CD14-positive monocyte (primary cell): ENCODE measurements around the gene CRACDL. TPM values are rescaled to one million over a fixed set of nuclear protein-coding genes. Genes with fewer than 3 reads are reported as not detected.

Source experiments
- DNase-seq, 3 donors: peaks; one replicate each; pipeline ENCODE4 v3.0.0-alpha.2; 2011 to 2022
- H2AFZ ChIP-seq: 2 replicates; pipeline ENCODE4 v1.6.0; 2012; ENCODE audit warnings: mild to moderate bottlenecking, low read depth, low read length, inconsistent platforms; ENCODE audit not compliant: insufficient read depth, poor library complexity, severe bottlenecking
- H3K27ac ChIP-seq, 2 donors: 1 replicate in 1 of 2; 2 replicates in 1 of 2; pipeline ENCODE4 v1.5.1; 2012 to 2013; ENCODE audit warnings: low read length in 2 of 2, control low read depth in 1 of 2, inconsistent platforms in 1 of 2, low read depth in 1 of 2, mild to moderate bottlenecking in 1 of 2
- H3K27me3 ChIP-seq, 2 donors: one replicate each; pipeline versions ENCODE4 v1.6.0 to v1.6.1; 2011 to 2013; ENCODE audit warnings: low read length in 2 of 2; ENCODE audit not compliant: control insufficient read depth in 2 of 2, insufficient read depth in 2 of 2
- H3K36me3 ChIP-seq, 2 donors: replicated peaks in 1 of 2; 1 replicate in 1 of 2; 2 replicates in 1 of 2; pipeline versions ENCODE4 v1.5.1 to v1.6.1; 2012 to 2013; ENCODE audit warnings: low read length in 2 of 2, control low read depth in 1 of 2, inconsistent platforms in 1 of 2, mild to moderate bottlenecking in 1 of 2; ENCODE audit not compliant: insufficient read depth in 2 of 2, control insufficient read depth in 1 of 2
- H3K4me1 ChIP-seq, 2 donors: 1 replicate in 1 of 2; 2 replicates in 1 of 2; pipeline versions ENCODE4 v1.5.1 to v1.6.1; 2012 to 2013; ENCODE audit warnings: low read length in 2 of 2, control low read depth in 1 of 2, inconsistent platforms in 1 of 2, mild to moderate bottlenecking in 1 of 2, moderate library complexity in 1 of 2; ENCODE audit not compliant: insufficient read depth in 2 of 2, control insufficient read depth in 1 of 2
- H3K4me2 ChIP-seq: replicated peaks from 2 replicates; pipeline ENCODE3; 2012; ENCODE audit warnings: low read length, moderate library complexity, mild to moderate bottlenecking; ENCODE audit not compliant: poor library complexity, severe bottlenecking; ENCODE audit errors: extremely low read depth
- H3K4me3 ChIP-seq, 3 experiments: fragments of 200-600 bp in 1 of 3; sonication (generic) in 1 of 3; replicated peaks in 1 of 3; 1 replicate in 2 of 3; 2 replicates in 1 of 3; pipeline ENCODE4 v1.5.1; 2011 to 2013; ENCODE audit warnings: low read length in 3 of 3, mild to moderate bottlenecking in 3 of 3, control low read depth in 2 of 3, low read depth in 2 of 3, inconsistent platforms in 1 of 3, moderate library complexity in 1 of 3
- H3K79me2 ChIP-seq: 2 replicates; pipeline ENCODE4 v1.6.0; 2012; ENCODE audit warnings: mild to moderate bottlenecking, control low read depth, inconsistent platforms, low read length, moderate library complexity; ENCODE audit not compliant: insufficient read depth
- H3K9ac ChIP-seq: 2 replicates; pipeline ENCODE4 v1.6.0; 2017; ENCODE audit warnings: low read length, mild to moderate bottlenecking; ENCODE audit not compliant: insufficient read depth, poor library complexity, severe bottlenecking
- H3K9me3 ChIP-seq, 2 donors: replicated peaks in 1 of 2; 1 replicate in 1 of 2; 2 replicates in 1 of 2; pipeline versions ENCODE4 v1.5.1 to v1.6.1; 2012 to 2013; ENCODE audit warnings: low read length in 2 of 2, control low read depth in 1 of 2; ENCODE audit not compliant: control insufficient read depth in 1 of 2, insufficient read depth in 1 of 2
- H4K20me1 ChIP-seq: 2 replicates; pipeline ENCODE4 v1.6.0; 2012; ENCODE audit warnings: mild to moderate bottlenecking, low read length, control low read depth, moderate library complexity; ENCODE audit not compliant: insufficient read depth
- H3K27ac Mint-ChIP-seq, 7 donors: one replicate each; pipeline ENCODE4 v1.8.0; 2020; ENCODE audit warnings: mild to moderate bottlenecking in 7 of 7, mixed read lengths in 7 of 7, moderate library complexity in 6 of 7, inconsistent platforms in 2 of 7
- H3K27me3 Mint-ChIP-seq, 3 donors: one replicate each; pipeline ENCODE4 v1.8.0; 2021 to 2022; ENCODE audit warnings: low read depth in 3 of 3, mild to moderate bottlenecking in 3 of 3, mixed read lengths in 3 of 3, moderate library complexity in 3 of 3, inconsistent platforms in 1 of 3
- H3K36me3 Mint-ChIP-seq, 2 donors: one replicate each; pipeline ENCODE4 v1.8.0; 2020; ENCODE audit warnings: mixed read lengths in 2 of 2, inconsistent platforms in 1 of 2, mild to moderate bottlenecking in 1 of 2
- H3K4me1 Mint-ChIP-seq: one replicate; pipeline ENCODE4 v1.8.0; 2020; ENCODE audit warnings: mild to moderate bottlenecking, mixed read lengths
- H3K4me3 Mint-ChIP-seq, 2 donors: one replicate each; pipeline ENCODE4 v1.8.0; 2020; ENCODE audit warnings: mild to moderate bottlenecking in 2 of 2, mixed read lengths in 2 of 2, moderate library complexity in 1 of 2
- H3K9me3 Mint-ChIP-seq, 7 donors: one replicate each; pipeline ENCODE4 v1.8.0; 2020 to 2022; ENCODE audit warnings: mixed read lengths in 7 of 7, mild to moderate bottlenecking in 6 of 7, moderate library complexity in 6 of 7, inconsistent platforms in 2 of 7
- WGBS: methylation state at CpG from one replicate; pipeline ENCODE4 v1.1.5; 2013; ENCODE audit warnings: missing lambda C conversion rate; ENCODE audit not compliant: insufficient coverage; 5-methylcytosine and 5-hydroxymethylcytosine counted together
- intact Hi-C, 2 donors: fragments of 100-400 bp; cut with micrococcal nuclease; formaldehyde crosslinking; loops; one replicate each; pipeline versions ENCODE4 v1.15.0 to v1.15.1; 2023
- polyA plus RNA-seq, 3 donors: library from polyadenylated mRNA; depleted of rRNA in 1 of 3; unstranded in 2 of 3; stranded (reverse) in 1 of 3; fragments of 300-500 nt in 2 of 3; fragments of >200 nt in 1 of 3; fragmentation: Illumina TruSeq in 2 of 3; gene quantifications; 1 replicate in 2 of 3; 2 replicates in 1 of 3; pipeline ENCODE4 v1.2.3, GENCODE V29; 2012 to 2021
- TF ChIP-seq, protein P1 (sequence below): fragments of 200-600 bp; IDR thresholded peaks from one replicate; pipeline ENCODE4 v1.8.0; 2022; ENCODE audit warnings: antibody characterized with exemption, mild to moderate bottlenecking

The CRACDL gene
- polyA plus RNA-seq, 3 donors = 0.12 to 0.35 (median 0.28) TPM

DNA sequence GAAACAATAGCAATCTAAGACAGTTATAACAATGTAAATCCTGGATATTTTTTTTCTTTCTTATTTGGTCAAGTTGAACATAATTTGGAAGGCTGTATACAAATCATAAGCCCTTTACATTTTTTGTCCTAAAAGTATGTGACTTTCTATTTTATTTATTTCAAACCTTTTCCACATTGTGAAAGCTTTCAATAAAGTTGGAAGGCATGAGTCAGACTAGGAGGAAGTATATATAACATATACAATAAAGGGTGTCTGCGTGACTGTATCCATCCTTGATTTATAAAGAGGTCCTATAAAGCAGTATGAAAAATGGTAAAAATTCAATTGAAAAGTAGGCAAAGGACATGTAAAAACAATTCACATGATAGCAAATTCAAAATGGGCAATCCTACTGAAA, 44.4 kb downstream of the CRACDL start:
- no peak for DNase-seq
- Mint-ChIP-seq H3K9me3 (peaks cover 10 to 22% (median 12%) of the 10 kb centered on the region in 7 donors), H3K27me3 (peaks cover 2 to 5% (median 4%) of the 10 kb centered on the region in 3 donors), H3K27ac (no peak overlapping the region), H3K4me3 (no peak overlapping the region), H3K36me3 (no peaks in the 10 kb centered on the region), H3K4me1 (peaks cover 9% of the 10 kb centered on the region)
- Histone ChIP-seq H3K27ac (no peak overlapping the region), H3K4me3 (no peak overlapping the region), H3K9me3 (peaks cover 5 to 12% of the 10 kb centered on the region in 2 donors), H4K20me1 (no peaks in the 10 kb centered on the region), H2AFZ (no peak overlapping the region), H3K9ac (no peak overlapping the region), H3K4me1 (no peaks in the 10 kb centered on the region), H3K27me3 (no peaks in the 10 kb centered on the region), H3K79me2 (no peaks in the 10 kb centered on the region), H3K36me3 (no peaks in the 10 kb centered on the region), H3K4me2 (no peak overlapping the region)
- intact Hi-C loops = no loop called here
- WGBS = no CpG with 5 or more reads among the region's 1 CpG
- TF ChIP-seq, protein P1, sequence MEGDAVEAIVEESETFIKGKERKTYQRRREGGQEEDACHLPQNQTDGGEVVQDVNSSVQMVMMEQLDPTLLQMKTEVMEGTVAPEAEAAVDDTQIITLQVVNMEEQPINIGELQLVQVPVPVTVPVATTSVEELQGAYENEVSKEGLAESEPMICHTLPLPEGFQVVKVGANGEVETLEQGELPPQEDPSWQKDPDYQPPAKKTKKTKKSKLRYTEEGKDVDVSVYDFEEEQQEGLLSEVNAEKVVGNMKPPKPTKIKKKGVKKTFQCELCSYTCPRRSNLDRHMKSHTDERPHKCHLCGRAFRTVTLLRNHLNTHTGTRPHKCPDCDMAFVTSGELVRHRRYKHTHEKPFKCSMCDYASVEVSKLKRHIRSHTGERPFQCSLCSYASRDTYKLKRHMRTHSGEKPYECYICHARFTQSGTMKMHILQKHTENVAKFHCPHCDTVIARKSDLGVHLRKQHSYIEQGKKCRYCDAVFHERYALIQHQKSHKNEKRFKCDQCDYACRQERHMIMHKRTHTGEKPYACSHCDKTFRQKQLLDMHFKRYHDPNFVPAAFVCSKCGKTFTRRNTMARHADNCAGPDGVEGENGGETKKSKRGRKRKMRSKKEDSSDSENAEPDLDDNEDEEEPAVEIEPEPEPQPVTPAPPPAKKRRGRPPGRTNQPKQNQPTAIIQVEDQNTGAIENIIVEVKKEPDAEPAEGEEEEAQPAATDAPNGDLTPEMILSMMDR = no peak

DNA sequence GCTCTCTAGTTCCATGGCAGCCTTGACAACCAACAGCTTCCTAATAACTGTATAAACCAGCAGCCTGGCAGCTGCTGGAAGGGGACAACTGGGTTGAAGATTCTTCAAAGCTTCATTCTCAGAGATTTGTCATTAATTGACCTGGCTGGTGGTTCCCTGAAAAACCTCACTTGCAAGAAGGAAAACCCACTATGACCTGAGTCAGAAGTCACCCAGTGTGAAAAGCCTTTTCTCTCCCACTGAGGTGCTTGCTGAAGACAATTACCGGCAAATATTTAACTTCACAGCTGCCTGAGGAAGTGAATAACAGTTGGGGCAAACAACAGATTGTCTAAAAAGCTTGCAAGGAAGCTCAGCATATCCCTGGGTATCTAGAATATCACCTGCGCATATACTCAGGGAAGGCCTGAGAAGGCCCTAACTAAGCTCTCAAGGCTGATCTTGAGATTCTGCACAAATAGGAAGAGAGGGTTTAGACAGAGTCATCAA, 49.9 kb downstream of the CRACDL start:
- WGBS = no CpG with 5 or more reads among the region's 2 CpGs
- H3K9me3 Mint-ChIP-seq = peaks cover 14 to 34% (median 29%) of the 10 kb centered on the region in 7 donors

More for the DNA sequence above, 49.9 kb downstream of the CRACDL start:
- Mint-ChIP-seq H3K4me1 (no peaks in the 10 kb centered on the region), H3K27ac (no peak overlapping the region), H3K36me3 (no peaks in the 10 kb centered on the region), H3K27me3 (peaks cover 3 to 8% (median 5%) of the 10 kb centered on the region in 3 donors), H3K4me3 (no peak overlapping the region)
- no peak for DNase-seq
- no peak overlapping the region for H2AFZ ChIP-seq
- no peaks in the 10 kb centered on the region for H3K36me3 ChIP-seq
- no peaks in the 10 kb centered on the region for H3K4me1 ChIP-seq
- H4K20me1 ChIP-seq = no peaks in the 10 kb centered on the region
- H3K9ac ChIP-seq = no peak overlapping the region
- intact Hi-C loops = no loop called here
- H3K4me2 ChIP-seq = no peak overlapping the region
- H3K79me2 ChIP-seq = no peaks in the 10 kb centered on the region
- peaks cover 10 to 20% of the 10 kb centered on the region in 2 donors for H3K9me3 ChIP-seq
- no peak overlapping the region for H3K27ac ChIP-seq
- no peaks in the 10 kb centered on the region for H3K27me3 ChIP-seq
- TF ChIP-seq, protein P1 = no peak
- no peak overlapping the region for H3K4me3 ChIP-seq
